Upper lobe of left lung (tissue), 6 donors: ENCODE results near the gene ZKSCAN2. TPM values are rescaled to one million over a fixed set of nuclear protein-coding genes. Genes with fewer than 3 reads are reported as not detected.
A peak's percentile ranks its signal among the peaks of the same experiment; 100 is the strongest.

Experiments used
- ATAC-seq, 2 donors: fragments of 200-7000 bp; cut with Tn5 transposase; one replicate each; pipeline ENCODE4 v1.9.1; 2022; ENCODE audit warnings: mild to moderate bottlenecking in 2 of 2, moderate library complexity in 2 of 2; ENCODE audit not compliant: low FRiP score in 2 of 2
- DNase-seq, 2 donors: peaks; one replicate each; pipeline ENCODE4 v3.0.0-alpha.2; 2019 to 2020
- H3K27ac ChIP-seq, 4 donors: fragments of 200-600 bp; sonication (generic); one replicate each; pipeline ENCODE4 v1.5.1; 2016 to 2019
- H3K27me3 ChIP-seq, 4 donors: fragments of 200-600 bp; sonication (generic); one replicate each; pipeline ENCODE4 v1.5.1; 2017 to 2019
- H3K36me3 ChIP-seq, 4 donors: fragments of 200-600 bp; sonication (generic); one replicate each; pipeline ENCODE4 v1.5.1; 2016 to 2019
- H3K4me1 ChIP-seq, 4 donors: fragments of 200-600 bp; sonication (generic); one replicate each; pipeline ENCODE4 v1.5.1; 2018 to 2019
- H3K4me3 ChIP-seq, 4 donors: fragments of 200-600 bp; sonication (generic); one replicate each; pipeline ENCODE4 v1.5.1; 2017 to 2019; ENCODE audit warnings: mild to moderate bottlenecking in 2 of 4, moderate library complexity in 1 of 4
- H3K9me3 ChIP-seq, 4 donors: fragments of 200-600 bp; sonication (generic); one replicate each; pipeline ENCODE4 v1.5.1; 2018 to 2019
- CTCF ChIP-seq, 6 experiments: fragments of 450-650 bp in 4 of 6; fragments of 200-600 bp in 2 of 6; sonication (generic) in 2 of 6; IDR thresholded peaks; one replicate each; pipeline ENCODE4 v1.5.1; 2016 to 2019; ENCODE audit warnings: antibody characterized with exemption in 6 of 6
- EP300 ChIP-seq, 4 donors: sonication (generic); formaldehyde crosslinking; IDR thresholded peaks; one replicate each; pipeline ENCODE4 v1.5.1; 2017; ENCODE audit warnings: antibody characterized with exemption in 4 of 4, control low read depth in 2 of 4
- POLR2A ChIP-seq, 4 donors: fragments of 450-650 bp; IDR thresholded peaks; one replicate each; pipeline ENCODE4 v1.5.1; 2016 to 2017; ENCODE audit warnings: antibody characterized with exemption in 4 of 4, mild to moderate bottlenecking in 2 of 4
- POLR2AphosphoS5 ChIP-seq, 2 donors: sonication (generic); formaldehyde crosslinking; IDR thresholded peaks; one replicate each; pipeline ENCODE4 v1.5.1; 2017; ENCODE audit warnings: antibody characterized with exemption in 2 of 2
- WGBS, 2 donors: methylation state at CpG; one replicate each; pipeline ENCODE4 v1.1.5; 2017 to 2018; 5-methylcytosine and 5-hydroxymethylcytosine counted together
- total RNA-seq, 6 donors: library from RNA; depleted of rRNA in 4 of 6; stranded (reverse); fragments of >200 nt in 4 of 6; gene quantifications; one replicate each; pipeline versions ENCODE4 v1.1.0 to v1.2.1, GENCODE V29; 2016 to 2021
- donor health status: DM: no; HTN: no; CAD: no; lungs with moderate emphysema.
- donor health status: DM: no; HTN: yes; CAD: no; lungs with severe emphysema.

Gene ZKSCAN2
- total RNA-seq, 6 donors from 2014 or later = 0.67 to 6.8 (median 4.5) TPM

- WGBS, 2 donors = 6 to 20% methylated on average over 14 to 28 of the region's 58 CpGs
- peaks cover 16 to 28% (median 26%) of the 10 kb centered on the region in 4 donors for H3K4me1 ChIP-seq
- H3K27ac ChIP-seq = peak overlapping the region; percentile 98 to 99 (median 98)
- H3K4me3 ChIP-seq = peak overlapping the region; percentile 45 to 85 (median 70)
- DNase-seq = peak in 1 of 2 donors; percentile 85
- no peaks in the 10 kb centered on the region for H3K9me3 ChIP-seq
- peaks cover 0 to 24% (median 9%) of the 10 kb centered on the region in 4 donors for H3K36me3 ChIP-seq
- TF ChIP-seq POLR2AphosphoS5 (IDR thresholded peaks at IDR 0.05) (peak; percentile 35 to 45), CTCF (IDR thresholded peaks at IDR 0.05) (peak in 3 of 6 experiments; percentile 7 to 45 (median 20)), POLR2A (IDR thresholded peaks at IDR 0.05) (peak in 1 of 4 donors; percentile 26), EP300 (IDR thresholded peaks at IDR 0.05) (no peak)
- H3K27me3 ChIP-seq = no peaks in the 10 kb centered on the region
- peak; percentile 72 to 78 for ATAC-seq
These were observed 563 bp upstream of the ZKSCAN2 start for GRCh38 chr16:25257956-25258860.

GRCh38 chr16:25256695-25257469 is 763 bp downstream of the ZKSCAN2 start:
- 3 to 4% methylated on average over 14 to 24 of the region's 24 CpGs for WGBS, 2 donors
- Histone ChIP-seq H3K27ac (peak overlapping the region; percentile 98 to 99 (median 98)), H3K4me3 (peak overlapping the region; percentile 45 to 85 (median 70)), H3K36me3 (peaks cover 2 to 30% (median 16%) of the 10 kb centered on the region in 4 donors), H3K4me1 (peaks cover 16 to 28% (median 26%) of the 10 kb centered on the region in 4 donors), H3K9me3 (no peaks in the 10 kb centered on the region), H3K27me3 (no peaks in the 10 kb centered on the region)
- DNase-seq (no peak), ATAC-seq (no peak)
- TF ChIP-seq POLR2AphosphoS5 (IDR thresholded peaks at IDR 0.05) (no peak), POLR2A (IDR thresholded peaks at IDR 0.05) (no peak), CTCF (IDR thresholded peaks at IDR 0.05) (no peak), EP300 (IDR thresholded peaks at IDR 0.05) (no peak)

GRCh38 chr16:25253322-25253721 is 4.3 kb downstream of the ZKSCAN2 start:
- Histone ChIP-seq H3K36me3 (peaks cover 3 to 39% (median 23%) of the 10 kb centered on the region in 4 donors), H3K4me1 (peaks cover 8 to 20% (median 17%) of the 10 kb centered on the region in 4 donors), H3K4me3 (no peak overlapping the region), H3K27me3 (no peaks in the 10 kb centered on the region), H3K27ac (no peak overlapping the region), H3K9me3 (no peaks in the 10 kb centered on the region)
- TF ChIP-seq CTCF (IDR thresholded peaks at IDR 0.05) = no peak
- TF ChIP-seq EP300 (IDR thresholded peaks at IDR 0.05) = no peak
- ATAC-seq = no peak
- DNase-seq = no peak
- 93 to 95% methylated on average over 2 of the region's 2 CpGs for WGBS, 2 donors

- DNase-seq (no peak), ATAC-seq (no peak)
- Histone ChIP-seq H3K4me3 (no peak overlapping the region), H3K27ac (no peak overlapping the region), H3K9me3 (no peaks in the 10 kb centered on the region), H3K36me3 (peaks cover 3 to 60% (median 35%) of the 10 kb centered on the region in 4 donors), H3K4me1 (peaks cover 0 to 2% (median under 1%) of the 10 kb centered on the region in 4 donors), H3K27me3 (no peaks in the 10 kb centered on the region)
- WGBS, 2 donors = 96 to 99% methylated on average over 2 of the region's 2 CpGs
- TF ChIP-seq EP300 (IDR thresholded peaks at IDR 0.05) (no peak), POLR2AphosphoS5 (IDR thresholded peaks at IDR 0.05) (no peak), CTCF (IDR thresholded peaks at IDR 0.05) (no peak), POLR2A (IDR thresholded peaks at IDR 0.05) (no peak)
These were observed 7.2 kb downstream of the ZKSCAN2 start for GRCh38 chr16:25250467-25250866.
